Measurements from ENCODE around the gene MPDZ. TPM values are rescaled to one million over a fixed set of nuclear protein-coding genes. Genes with fewer than 3 reads are reported as not detected.

MPDZ gene
- total RNA-seq, 1 experiment from 2014 or later, result 0.12 TPM

GRCh38 chr9:13137426-13137825 lies 142.1 kb downstream of the MPDZ start:
- Histone ChIP-seq H3K4me2 (ENCODE audit: low read length) (no peak overlapping the region), H3K4me3 (replicated peaks in 1 of 2; ENCODE audit: low read depth in 1 of 2, low read length in 2 of 2) (no peak overlapping the region), H4K20me1 (ENCODE audit: insufficient read depth) (no peaks in the 10 kb centered on the region), H3K27ac (ENCODE audit: low read depth, low read length) (no peak overlapping the region), H3K9me2 (ENCODE audit: insufficient read depth) (no peaks in the 10 kb centered on the region), H3K4me1 (ENCODE audit: control insufficient read depth in 1 of 2, insufficient read depth in 2 of 2, low read length in 2 of 2) (no peaks in the 10 kb centered on the region), H3K9me3 (ENCODE audit: control insufficient read depth in 1 of 2, insufficient read depth in 1 of 2, low read depth in 1 of 2, low read length in 2 of 2) (no peaks in the 10 kb centered on the region), H3K79me2 (ENCODE audit: insufficient read depth, low read length) (no peaks in the 10 kb centered on the region), H3K9ac (ENCODE audit: low read length) (no peak overlapping the region), H3K36me3 (ENCODE audit: control insufficient read depth in 1 of 2, insufficient read depth in 2 of 2, low read length in 2 of 2) (no peaks in the 10 kb centered on the region), H3K27me3 (ENCODE audit: insufficient read depth, low read length) (no peaks in the 10 kb centered on the region), H2AFZ (ENCODE audit: low read depth, low read length, poor library complexity, severe bottlenecking) (no peak overlapping the region)
- no TSS peak for BruUV-seq (replicated peaks)
- TF ChIP-seq RAD21 (IDR thresholded peaks at IDR 0.05; ENCODE audit: low read depth), result no peak
- TF ChIP-seq POLR2A (IDR thresholded peaks at IDR 0.05; ENCODE audit: borderline replicate concordance, extremely low read depth, insufficient read depth, insufficient read length), result no peak
- TF ChIP-seq EGR1 (IDR thresholded peaks at IDR 0.05; ENCODE audit: low read depth), result no peak
- TF ChIP-seq ZFX (IDR thresholded peaks at IDR 0.05), result no peak
- no peak for TF ChIP-seq EZH2phosphoT487 (IDR thresholded peaks at IDR 0.05; ENCODE audit: borderline replicate concordance)
- TF ChIP-seq ZNF274 (IDR thresholded peaks at IDR 0.05; ENCODE audit: low read depth, low read length), result no peak
- TF ChIP-seq SRF (IDR thresholded peaks at IDR 0.05; ENCODE audit: low read depth), result no peak
- no peak for TF ChIP-seq EZH2 (IDR thresholded peaks at IDR 0.05)
- no peak for TF ChIP-seq JUND (IDR thresholded peaks at IDR 0.05)
- no peak for TF ChIP-seq REST (IDR thresholded peaks at IDR 0.05; ENCODE audit: low read depth)
- no peak for TF ChIP-seq ZBTB33 (IDR thresholded peaks at IDR 0.05; ENCODE audit: extremely low read depth, insufficient replicate concordance, low read length)
- no peak for TF ChIP-seq ELF1 (IDR thresholded peaks at IDR 0.05; ENCODE audit: borderline replicate concordance, low read depth)
- TF ChIP-seq SP1 (IDR thresholded peaks at IDR 0.05; ENCODE audit: low read depth), result no peak
- no peak for TF ChIP-seq CTCF (IDR thresholded peaks at IDR 0.05 in 2 of 3, conservative IDR thresholded peaks at IDR 0.05 in 1 of 3; ENCODE audit: borderline replicate concordance in 1 of 3, insufficient read depth in 1 of 3, low read depth in 2 of 3, low read length in 2 of 3)
- TF ChIP-seq FOSL1 (IDR thresholded peaks at IDR 0.05; ENCODE audit: low read depth), result no peak
- no peak for TF ChIP-seq CEBPB (IDR thresholded peaks at IDR 0.05; ENCODE audit: low read depth)
- no peak for TF ChIP-seq MAX (IDR thresholded peaks at IDR 0.05)
- ChIA-PET RAD21 (ENCODE audit: low non-redundant PET in 1 of 2, low total read pairs in 2 of 2, uncharacterized antibody in 2 of 2, unreplicated experiment in 2 of 2) (no interaction called here), CTCF (no interaction called here), POLR2A (no interaction called here)
- DNase-seq (ENCODE audit: low read depth, low spot score) (no peak), ATAC-seq (no peak)
- intact Hi-C loops (cut with micrococcal nuclease), result no loop called here

All from HCT116 (cell line).